ENCODE measurements around the gene SRRM3.

Gene SRRM3

DNA sequence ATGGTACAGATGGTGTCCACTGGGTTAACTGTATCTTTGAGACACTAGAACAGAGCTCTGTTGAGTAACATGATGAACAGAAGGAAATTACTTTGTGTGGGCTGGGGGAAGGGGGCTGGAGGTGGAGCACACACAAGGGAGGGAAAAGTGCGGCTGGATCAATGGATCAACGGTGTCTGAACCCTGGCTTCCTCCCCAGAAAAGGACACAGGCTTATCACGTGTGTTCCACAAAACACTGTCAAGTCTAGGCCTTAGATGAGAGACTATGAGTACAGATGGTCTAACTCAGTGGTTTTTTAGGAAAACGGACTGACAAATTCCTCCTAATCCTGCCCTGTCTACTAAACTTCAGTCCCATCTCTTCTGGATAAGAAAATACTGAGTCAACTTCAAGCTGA, 128.6 kb downstream of the SRRM3 start:
- no peak overlapping the region for H2BK5ac ChIP-seq (ENCODE audit: low read length)
- no peak overlapping the region for H3K4ac ChIP-seq (ENCODE audit: low read length)
- H2AFZ ChIP-seq (ENCODE audit: low read length): no peak overlapping the region
- H3K23ac ChIP-seq (ENCODE audit: low read depth, low read length, poor library complexity): no peak overlapping the region
- H2BK12ac ChIP-seq (ENCODE audit: low read length): no peak overlapping the region
- no peak for DNase-seq (ENCODE audit: low spot score)
- no peak overlapping the region for H3K9ac ChIP-seq (ENCODE audit: low read depth, low read length, poor library complexity)
- no peak overlapping the region for H3K4me2 ChIP-seq (ENCODE audit: insufficient read depth, low read length, poor library complexity, severe bottlenecking)
- no peak overlapping the region for H2BK15ac ChIP-seq (ENCODE audit: low read length)
- WGBS, 2 donors (ENCODE audit: extremely low coverage in 2 of 2, insufficient read length in 2 of 2, insufficient replicate concordance in 1 of 2): no CpG with 5 or more reads among the region's 4 CpGs
- no peaks in the 10 kb centered on the region for H3K9me3 ChIP-seq (replicated peaks in 1 of 2; ENCODE audit: control insufficient read depth in 2 of 2, insufficient read depth in 1 of 2, low read depth in 1 of 2, low read length in 2 of 2)
- H2BK120ac ChIP-seq (ENCODE audit: low read depth, low read length): no peak overlapping the region
- no peak overlapping the region for H3K4me3 ChIP-seq (ENCODE audit: low read length in 2 of 2)
- no peak overlapping the region for H2AK5ac ChIP-seq (ENCODE audit: low read depth, low read length)
- H3K18ac ChIP-seq (ENCODE audit: low read length): no peak overlapping the region
- peaks cover 42 to 96% of the 10 kb centered on the region in 2 donors for H3K36me3 ChIP-seq (replicated peaks in 1 of 2; ENCODE audit: control insufficient read depth in 2 of 2, insufficient read depth in 2 of 2, low read length in 2 of 2)
- H3K27me3 ChIP-seq (ENCODE audit: control insufficient read depth in 3 of 3, insufficient read depth in 3 of 3, low read depth in 1 of 3, low read length in 3 of 3): no peaks in the 10 kb centered on the region
- no peak overlapping the region for H4K8ac ChIP-seq (ENCODE audit: low read depth, low read length)
- no peak overlapping the region for H3K14ac ChIP-seq (ENCODE audit: low read length)
- H3K79me1 ChIP-seq (ENCODE audit: low read depth, low read length): peaks cover 16% of the 10 kb centered on the region
- H4K91ac ChIP-seq (ENCODE audit: low read depth, low read length, poor library complexity): no peak overlapping the region
- no peak overlapping the region for H3K27ac ChIP-seq (replicated peaks; ENCODE audit: low read length)
- no peaks in the 10 kb centered on the region for H3K4me1 ChIP-seq (ENCODE audit: control insufficient read depth in 2 of 2, insufficient read depth in 1 of 2, low read depth in 1 of 2, low read length in 2 of 2)

DNA sequence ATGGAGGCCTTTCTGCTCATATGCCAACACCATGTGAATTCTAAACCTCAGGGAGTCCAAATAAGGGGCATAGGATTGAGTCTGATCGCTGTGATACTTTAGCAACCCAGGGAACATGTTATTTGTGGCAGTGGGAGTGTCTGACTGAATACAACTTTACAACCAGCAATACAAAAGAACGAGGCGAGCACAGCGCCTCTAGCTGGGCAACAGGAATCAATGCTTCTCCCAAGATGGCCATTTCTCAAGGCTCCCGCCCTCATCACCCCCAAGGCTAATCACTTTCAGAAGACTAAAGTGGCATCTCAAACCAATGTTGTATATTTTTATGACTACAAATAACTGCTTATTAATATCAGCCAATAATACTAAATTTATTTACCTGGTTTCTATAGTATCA, 129.0 kb downstream of the SRRM3 start:
- DNase-seq (ENCODE audit: low spot score): no peak
- H3K27ac ChIP-seq (replicated peaks; ENCODE audit: low read length): no peak overlapping the region

DNA sequence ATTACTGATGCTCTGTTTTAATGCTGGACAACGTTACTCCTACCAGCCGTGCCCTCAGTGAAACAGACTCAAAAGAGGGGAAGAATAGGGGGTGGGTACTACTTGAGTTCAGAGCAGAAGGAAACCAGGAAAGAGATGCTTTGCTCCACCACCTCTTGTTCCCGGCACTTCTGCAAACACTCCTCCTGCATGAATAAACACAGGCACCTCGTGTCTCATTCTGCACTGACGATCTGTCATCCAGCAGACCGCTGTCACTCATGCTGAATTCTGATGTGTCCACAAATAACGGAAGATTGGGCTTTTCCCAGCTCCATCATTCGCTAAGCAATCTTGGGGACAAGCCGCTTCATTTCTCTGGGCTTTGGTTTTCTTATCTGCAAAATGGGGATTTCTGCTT, 130.4 kb downstream of the SRRM3 start:
- H3K18ac ChIP-seq (ENCODE audit: low read length): no peak overlapping the region
- H4K8ac ChIP-seq (ENCODE audit: low read depth, low read length): no peak overlapping the region
- H4K91ac ChIP-seq (ENCODE audit: low read depth, low read length, poor library complexity): no peak overlapping the region
- H3K23ac ChIP-seq (ENCODE audit: low read depth, low read length, poor library complexity): no peak overlapping the region
- WGBS, 2 donors (ENCODE audit: extremely low coverage in 2 of 2, insufficient read length in 2 of 2, insufficient replicate concordance in 1 of 2): no CpG with 5 or more reads among the region's 9 CpGs
- H3K4me2 ChIP-seq (ENCODE audit: insufficient read depth, low read length, poor library complexity, severe bottlenecking): no peak overlapping the region
- H3K14ac ChIP-seq (ENCODE audit: low read length): no peak overlapping the region
- no peaks in the 10 kb centered on the region for H3K4me1 ChIP-seq (ENCODE audit: control insufficient read depth in 2 of 2, insufficient read depth in 1 of 2, low read depth in 1 of 2, low read length in 2 of 2)
- no peak overlapping the region for H2BK15ac ChIP-seq (ENCODE audit: low read length)
- H2BK12ac ChIP-seq (ENCODE audit: low read length): no peak overlapping the region
- no peak overlapping the region for H2BK5ac ChIP-seq (ENCODE audit: low read length)
- no peaks in the 10 kb centered on the region for H3K27me3 ChIP-seq (ENCODE audit: control insufficient read depth in 3 of 3, insufficient read depth in 3 of 3, low read depth in 1 of 3, low read length in 3 of 3)
- DNase-seq (ENCODE audit: low spot score): no peak
- no peaks in the 10 kb centered on the region for H3K9me3 ChIP-seq (replicated peaks in 1 of 2; ENCODE audit: control insufficient read depth in 2 of 2, insufficient read depth in 1 of 2, low read depth in 1 of 2, low read length in 2 of 2)
- no peak overlapping the region for H3K9ac ChIP-seq (ENCODE audit: low read depth, low read length, poor library complexity)
- peaks cover 36 to 95% of the 10 kb centered on the region in 2 donors for H3K36me3 ChIP-seq (replicated peaks in 1 of 2; ENCODE audit: control insufficient read depth in 2 of 2, insufficient read depth in 2 of 2, low read length in 2 of 2)
- H3K4me3 ChIP-seq (ENCODE audit: low read length in 2 of 2): no peak overlapping the region
- no peak overlapping the region for H3K27ac ChIP-seq (replicated peaks; ENCODE audit: low read length)
- H2AFZ ChIP-seq (ENCODE audit: low read length): no peak overlapping the region
- peaks cover 13% of the 10 kb centered on the region for H3K79me1 ChIP-seq (ENCODE audit: low read depth, low read length)
- H2BK120ac ChIP-seq (ENCODE audit: low read depth, low read length): no peak overlapping the region
- H2AK5ac ChIP-seq (ENCODE audit: low read depth, low read length): no peak overlapping the region
- H3K4ac ChIP-seq (ENCODE audit: low read length): no peak overlapping the region

More for the DNA sequence above, 129.0 kb downstream of the SRRM3 start:
- Histone ChIP-seq H2BK5ac (ENCODE audit: low read length) (no peak overlapping the region), H2BK15ac (ENCODE audit: low read length) (no peak overlapping the region), H3K9ac (ENCODE audit: low read depth, low read length, poor library complexity) (no peak overlapping the region), H3K4me1 (ENCODE audit: control insufficient read depth in 2 of 2, insufficient read depth in 1 of 2, low read depth in 1 of 2, low read length in 2 of 2) (no peaks in the 10 kb centered on the region), H2BK12ac (ENCODE audit: low read length) (no peak overlapping the region), H4K91ac (ENCODE audit: low read depth, low read length, poor library complexity) (no peak overlapping the region), H3K36me3 (replicated peaks in 1 of 2; ENCODE audit: control insufficient read depth in 2 of 2, insufficient read depth in 2 of 2, low read length in 2 of 2) (peaks cover 41 to 96% of the 10 kb centered on the region in 2 donors), H3K4me2 (ENCODE audit: insufficient read depth, low read length, poor library complexity, severe bottlenecking) (no peak overlapping the region), H3K4ac (ENCODE audit: low read length) (no peak overlapping the region), H2AK5ac (ENCODE audit: low read depth, low read length) (no peak overlapping the region), H3K9me3 (replicated peaks in 1 of 2; ENCODE audit: control insufficient read depth in 2 of 2, insufficient read depth in 1 of 2, low read depth in 1 of 2, low read length in 2 of 2) (no peaks in the 10 kb centered on the region), H3K23ac (ENCODE audit: low read depth, low read length, poor library complexity) (no peak overlapping the region), H3K79me1 (ENCODE audit: low read depth, low read length) (peaks cover 16% of the 10 kb centered on the region), H3K18ac (ENCODE audit: low read length) (no peak overlapping the region), H4K8ac (ENCODE audit: low read depth, low read length) (no peak overlapping the region), H2BK120ac (ENCODE audit: low read depth, low read length) (no peak overlapping the region), H2AFZ (ENCODE audit: low read length) (no peak overlapping the region), H3K27me3 (ENCODE audit: control insufficient read depth in 3 of 3, insufficient read depth in 3 of 3, low read depth in 1 of 3, low read length in 3 of 3) (no peaks in the 10 kb centered on the region), H3K14ac (ENCODE audit: low read length) (no peak overlapping the region), H3K4me3 (ENCODE audit: low read length in 2 of 2) (no peak overlapping the region)
- WGBS, 2 donors (ENCODE audit: extremely low coverage in 2 of 2, insufficient read length in 2 of 2, insufficient replicate concordance in 1 of 2): no CpG with 5 or more reads among the region's 5 CpGs

DNA sequence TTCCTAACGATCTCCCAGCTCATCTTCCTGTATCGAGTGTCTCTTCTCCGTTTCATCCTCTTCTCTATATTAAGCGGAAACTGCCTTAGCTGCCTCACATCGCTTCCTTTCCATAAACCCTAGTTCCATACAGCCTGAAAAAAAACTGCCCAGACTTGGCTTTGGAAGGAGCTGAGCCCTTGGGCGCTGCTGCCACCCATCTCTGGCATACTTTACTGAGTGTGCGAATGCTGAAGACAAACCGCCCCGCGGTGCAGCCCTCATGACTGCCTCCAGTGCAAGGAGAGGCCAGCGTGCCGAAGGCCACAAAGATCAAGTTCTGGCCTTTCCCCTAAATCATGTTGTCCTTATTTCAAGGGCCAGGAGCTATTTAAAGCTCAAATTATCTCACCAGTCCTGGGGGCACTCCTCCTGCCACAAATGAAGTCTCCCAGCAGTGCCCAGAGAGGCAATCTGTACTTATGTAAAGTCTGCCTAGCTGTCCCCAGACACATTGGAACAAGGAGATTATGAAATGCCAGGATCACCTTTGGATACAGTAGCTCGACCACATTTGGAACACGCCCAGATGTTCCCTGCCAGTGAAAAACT, 131.9 kb downstream of the SRRM3 start:
- peaks cover 13% of the 10 kb centered on the region for H3K79me1 ChIP-seq (ENCODE audit: low read depth, low read length)
- WGBS, 2 donors (ENCODE audit: extremely low coverage in 2 of 2, insufficient read length in 2 of 2, insufficient replicate concordance in 1 of 2): no CpG with 5 or more reads among the region's 14 CpGs
- DNase-seq (ENCODE audit: low spot score): no peak

More for the DNA sequence above, 131.9 kb downstream of the SRRM3 start:
- H3K23ac ChIP-seq (ENCODE audit: low read depth, low read length, poor library complexity): no peak overlapping the region
- H2AFZ ChIP-seq (ENCODE audit: low read length): no peak overlapping the region
- H4K8ac ChIP-seq (ENCODE audit: low read depth, low read length): no peak overlapping the region
- H3K4ac ChIP-seq (ENCODE audit: low read length): no peak overlapping the region
- peaks cover 30 to 95% of the 10 kb centered on the region in 2 donors for H3K36me3 ChIP-seq (replicated peaks in 1 of 2; ENCODE audit: control insufficient read depth in 2 of 2, insufficient read depth in 2 of 2, low read length in 2 of 2)
- H3K18ac ChIP-seq (ENCODE audit: low read length): no peak overlapping the region
- no peak overlapping the region for H2AK5ac ChIP-seq (ENCODE audit: low read depth, low read length)
- H3K4me3 ChIP-seq (ENCODE audit: low read length in 2 of 2): no peak overlapping the region
- H2BK5ac ChIP-seq (ENCODE audit: low read length): no peak overlapping the region
- H3K4me2 ChIP-seq (ENCODE audit: insufficient read depth, low read length, poor library complexity, severe bottlenecking): no peak overlapping the region
- H3K9me3 ChIP-seq (replicated peaks in 1 of 2; ENCODE audit: control insufficient read depth in 2 of 2, insufficient read depth in 1 of 2, low read depth in 1 of 2, low read length in 2 of 2): no peaks in the 10 kb centered on the region
- H4K91ac ChIP-seq (ENCODE audit: low read depth, low read length, poor library complexity): no peak overlapping the region
- no peak overlapping the region for H2BK15ac ChIP-seq (ENCODE audit: low read length)
- H3K9ac ChIP-seq (ENCODE audit: low read depth, low read length, poor library complexity): no peak overlapping the region
- no peak overlapping the region for H2BK120ac ChIP-seq (ENCODE audit: low read depth, low read length)
- no peaks in the 10 kb centered on the region for H3K27me3 ChIP-seq (ENCODE audit: control insufficient read depth in 3 of 3, insufficient read depth in 3 of 3, low read depth in 1 of 3, low read length in 3 of 3)
- H3K27ac ChIP-seq (replicated peaks; ENCODE audit: low read length): no peak overlapping the region
- no peak overlapping the region for H2BK12ac ChIP-seq (ENCODE audit: low read length)
- no peak overlapping the region for H3K14ac ChIP-seq (ENCODE audit: low read length)
- H3K4me1 ChIP-seq (ENCODE audit: control insufficient read depth in 2 of 2, insufficient read depth in 1 of 2, low read depth in 1 of 2, low read length in 2 of 2): no peaks in the 10 kb centered on the region
